Caco-2 (cell line): ENCODE data around the gene TLE6. TPM values are rescaled to one million over a fixed set of nuclear protein-coding genes. Genes with fewer than 3 reads are reported as not detected.

ENCODE experiments used
- BruUV-seq: library from RNA; stranded (reverse); fragments of 400-500 nt; replicated peaks from 2 replicates; lab custom pipeline; 2021; lab: Mats Ljungman, UMichigan
- CTCF ChIA-PET: fragments of 300-600 bp; sonication (Branson Sonifier 250); formaldehyde crosslinking; loops from one replicate; lab custom pipeline; 2022; ENCODE audit warnings: antibody characterized with exemption; lab: Charles Lee
- POLR2A ChIA-PET: fragments of 300-600 bp; sonication (Branson Sonifier 250); formaldehyde crosslinking; loops from one replicate; lab custom pipeline; 2022; ENCODE audit warnings: antibody characterized with exemption; lab: Charles Lee
- DNase-seq, 2 experiments: peaks; one replicate each; pipeline versions ENCODE4 v3.0.0 to v3.0.0-alpha.2; 2020 to 2022
- H3K27me3 ChIP-seq: replicated peaks from 2 replicates; pipeline ENCODE4 v1.6.0; 2011; ENCODE audit warnings: low read length; ENCODE audit not compliant: control insufficient read depth, insufficient read depth
- H3K36me3 ChIP-seq: 2 replicates; pipeline ENCODE4 v1.5.1; 2011; ENCODE audit warnings: low read length; ENCODE audit not compliant: control insufficient read depth, insufficient read depth
- H3K4me1 ChIP-seq: fragments of 250-450 bp; sonication (Bioruptor Pico); 2 replicates; pipeline ENCODE4 v1.5.1; 2020; ENCODE audit warnings: mild to moderate bottlenecking
- H3K4me3 ChIP-seq: 2 replicates; pipeline ENCODE4 v1.5.1; 2011; ENCODE audit warnings: low read depth, mild to moderate bottlenecking, control low read depth, low read length
- H3K9me3 ChIP-seq: fragments of 250-450 bp; sonication (Bioruptor Pico); 2 replicates; pipeline ENCODE4 v1.5.1; 2020; ENCODE audit warnings: mild to moderate bottlenecking, moderate library complexity
- H3K27ac Mint-ChIP-seq: one replicate; pipeline ENCODE4 v1.8.0; 2022; ENCODE audit warnings: mixed read lengths; ENCODE audit not compliant: unreplicated experiment
- H3K27me3 Mint-ChIP-seq: one replicate; pipeline ENCODE4 v1.8.0; 2022; ENCODE audit warnings: mixed read lengths; ENCODE audit not compliant: insufficient read depth, unreplicated experiment
- H3K36me3 Mint-ChIP-seq: one replicate; pipeline ENCODE4 v1.8.0; 2022; ENCODE audit warnings: mild to moderate bottlenecking, mixed read lengths; ENCODE audit not compliant: insufficient read depth, unreplicated experiment
- H3K4me1 Mint-ChIP-seq: one replicate; pipeline ENCODE4 v1.8.0; 2022; ENCODE audit warnings: low read depth, mixed read lengths; ENCODE audit not compliant: unreplicated experiment
- H3K4me3 Mint-ChIP-seq: one replicate; pipeline ENCODE4 v1.8.0; 2022; ENCODE audit warnings: mild to moderate bottlenecking, moderate library complexity, mixed read lengths; ENCODE audit not compliant: unreplicated experiment
- H3K9me3 Mint-ChIP-seq: one replicate; pipeline ENCODE4 v1.8.0; 2022; ENCODE audit warnings: mixed read lengths; ENCODE audit not compliant: unreplicated experiment
- intact Hi-C: fragments of 100-400 bp; cut with micrococcal nuclease; formaldehyde crosslinking; loops from one replicate; pipeline ENCODE4 v1.10.0; 2022; ENCODE audit not compliant: unreplicated experiment
- total RNA-seq: library from RNA; stranded (reverse); gene quantifications from 2 replicates; pipeline ENCODE4 v1.2.3, GENCODE V29; 2022
- TF ChIP-seq, protein P1 (sequence below), 2 experiments: fragments of 200-600 bp in 1 of 2; IDR thresholded peaks; 1 replicate in 1 of 2; 2 replicates in 1 of 2; pipeline versions ENCODE4 v1.5.1 to v1.8.0; 2011 to 2022; ENCODE audit warnings: antibody characterized with exemption in 1 of 2, control low read depth in 1 of 2, inconsistent platforms in 1 of 2, low read depth in 1 of 2, low read length in 1 of 2, mild to moderate bottlenecking in 1 of 2, moderate library complexity in 1 of 2; ENCODE audit not compliant: insufficient read depth in 1 of 2, severe bottlenecking in 1 of 2, unreplicated experiment in 1 of 2

TLE6 gene
- total RNA-seq, 1 experiment from 2014 or later = 1.4 TPM

DNA sequence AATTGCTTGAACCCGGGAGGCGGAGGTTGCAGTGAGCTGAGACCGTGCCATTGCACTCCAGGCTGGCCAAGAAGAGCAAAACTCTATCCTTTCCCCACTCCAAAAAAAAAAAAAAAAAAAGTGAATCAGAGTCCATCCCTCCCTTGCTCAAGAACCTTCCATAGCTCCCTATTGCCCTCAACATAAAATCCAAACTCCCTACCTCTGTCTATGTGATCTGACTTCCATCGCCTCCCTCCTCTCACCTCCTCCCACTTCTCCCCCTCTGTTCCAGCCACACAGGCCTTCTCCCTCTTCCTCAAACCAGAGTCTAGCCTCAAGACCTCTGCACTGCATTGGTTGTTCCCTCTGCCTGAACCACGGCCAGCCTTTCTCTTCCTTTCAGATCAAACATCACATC is 61.8 kb downstream of the TLE6 start:
- no TSS peak for BruUV-seq
- Mint-ChIP-seq H3K27me3 (no peaks in the 10 kb centered on the region), H3K4me3 (no peak overlapping the region), H3K27ac (no peak overlapping the region), H3K9me3 (no peaks in the 10 kb centered on the region), H3K36me3 (peaks cover 26% of the 10 kb centered on the region), H3K4me1 (peaks cover 9% of the 10 kb centered on the region)
- Histone ChIP-seq H3K9me3 (no peaks in the 10 kb centered on the region), H3K36me3 (no peaks in the 10 kb centered on the region), H3K4me3 (no peak overlapping the region), H3K4me1 (peaks cover 10% of the 10 kb centered on the region), H3K27me3 (no peaks in the 10 kb centered on the region)
- POLR2A ChIA-PET = no interaction called here
- DNase-seq = no peak
- intact Hi-C loops = loop anchor here (5.0 kb wide), 1 partner anchor 87 kb away; no protein-coding TSS in a partner anchor
- CTCF ChIA-PET = no interaction called here
- TF ChIP-seq, protein P1, sequence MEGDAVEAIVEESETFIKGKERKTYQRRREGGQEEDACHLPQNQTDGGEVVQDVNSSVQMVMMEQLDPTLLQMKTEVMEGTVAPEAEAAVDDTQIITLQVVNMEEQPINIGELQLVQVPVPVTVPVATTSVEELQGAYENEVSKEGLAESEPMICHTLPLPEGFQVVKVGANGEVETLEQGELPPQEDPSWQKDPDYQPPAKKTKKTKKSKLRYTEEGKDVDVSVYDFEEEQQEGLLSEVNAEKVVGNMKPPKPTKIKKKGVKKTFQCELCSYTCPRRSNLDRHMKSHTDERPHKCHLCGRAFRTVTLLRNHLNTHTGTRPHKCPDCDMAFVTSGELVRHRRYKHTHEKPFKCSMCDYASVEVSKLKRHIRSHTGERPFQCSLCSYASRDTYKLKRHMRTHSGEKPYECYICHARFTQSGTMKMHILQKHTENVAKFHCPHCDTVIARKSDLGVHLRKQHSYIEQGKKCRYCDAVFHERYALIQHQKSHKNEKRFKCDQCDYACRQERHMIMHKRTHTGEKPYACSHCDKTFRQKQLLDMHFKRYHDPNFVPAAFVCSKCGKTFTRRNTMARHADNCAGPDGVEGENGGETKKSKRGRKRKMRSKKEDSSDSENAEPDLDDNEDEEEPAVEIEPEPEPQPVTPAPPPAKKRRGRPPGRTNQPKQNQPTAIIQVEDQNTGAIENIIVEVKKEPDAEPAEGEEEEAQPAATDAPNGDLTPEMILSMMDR (IDR thresholded peaks at IDR 0.05; ENCODE audit: insufficient read depth in 1 of 2, low read depth in 1 of 2, low read length in 1 of 2, severe bottlenecking in 1 of 2, unreplicated experiment in 1 of 2) = no peak

DNA sequence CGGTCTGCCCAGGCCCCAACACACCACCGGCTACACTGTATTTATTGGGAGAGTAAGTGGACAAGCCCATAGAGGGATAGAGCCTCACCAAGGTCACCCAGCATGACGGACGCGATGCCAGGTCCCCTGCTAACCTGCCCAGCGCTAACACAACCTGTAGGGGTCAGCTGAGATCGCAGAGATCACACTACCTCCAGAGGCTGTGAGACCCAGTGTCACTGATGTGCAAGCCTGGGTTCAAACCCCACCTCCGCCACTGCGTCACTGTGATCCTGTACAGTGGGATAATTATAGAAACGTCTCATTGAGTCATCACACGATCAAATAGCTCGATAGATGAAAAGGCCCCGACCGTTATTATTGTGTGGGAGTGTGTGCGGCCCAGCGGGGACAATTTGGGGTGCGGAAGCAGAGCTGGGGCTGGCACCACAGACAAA is 62.3 kb downstream of the TLE6 start:
- BruUV-seq = no TSS peak
- intact Hi-C loops = loop anchor here (5.0 kb wide), 1 partner anchor 87 kb away; no protein-coding TSS in a partner anchor
- no peaks in the 10 kb centered on the region for H3K9me3 Mint-ChIP-seq
- peaks cover 25% of the 10 kb centered on the region for H3K36me3 Mint-ChIP-seq
- DNase-seq = no peak
- Histone ChIP-seq H3K9me3 (no peaks in the 10 kb centered on the region), H3K4me1 (peaks cover 5% of the 10 kb centered on the region; the same call in 1 of the 2 replicates), H3K27me3 (no peaks in the 10 kb centered on the region), H3K36me3 (no peaks in the 10 kb centered on the region), H3K4me3 (no peak overlapping the region)
- H3K27ac Mint-ChIP-seq = no peak overlapping the region
- CTCF ChIA-PET = interaction anchor here (0.6 kb wide), 1 partner anchor 61 kb away, joined by 3 read pairs; no protein-coding TSS in a partner anchor
- H3K27me3 Mint-ChIP-seq = no peaks in the 10 kb centered on the region
- TF ChIP-seq, protein P1 (IDR thresholded peaks at IDR 0.05; ENCODE audit: insufficient read depth in 1 of 2, low read depth in 1 of 2, low read length in 1 of 2, severe bottlenecking in 1 of 2, unreplicated experiment in 1 of 2) = no peak
- peaks cover 3% of the 10 kb centered on the region for H3K4me1 Mint-ChIP-seq
- POLR2A ChIA-PET = no interaction called here
- no peak overlapping the region for H3K4me3 Mint-ChIP-seq

DNA sequence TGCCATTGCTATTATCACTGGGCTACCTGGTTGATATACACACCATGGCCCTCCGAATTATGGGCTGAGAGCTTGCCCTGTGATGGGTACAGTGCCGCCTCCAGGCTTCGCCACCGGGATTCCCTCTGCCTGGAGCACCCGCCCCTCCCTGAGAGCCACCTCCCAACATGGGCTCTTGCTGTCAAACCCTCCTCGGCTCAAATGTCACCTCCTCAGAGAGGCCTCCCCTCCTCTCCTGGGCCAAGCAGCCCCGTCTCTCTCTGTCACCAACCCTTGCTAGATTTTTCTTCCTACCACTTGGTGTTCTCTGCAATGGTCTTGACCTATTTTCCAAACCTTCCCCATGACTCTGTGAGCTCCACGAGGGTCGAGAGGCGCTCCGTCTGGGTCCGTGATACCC is 64.0 kb downstream of the TLE6 start:
- Histone ChIP-seq H3K27me3 (no peaks in the 10 kb centered on the region), H3K4me3 (no peak overlapping the region), H3K4me1 (no peaks in the 10 kb centered on the region), H3K36me3 (no peaks in the 10 kb centered on the region), H3K9me3 (no peaks in the 10 kb centered on the region)
- intact Hi-C loops = no loop called here
- CTCF ChIA-PET = no interaction called here
- POLR2A ChIA-PET = no interaction called here
- Mint-ChIP-seq H3K27me3 (no peaks in the 10 kb centered on the region), H3K4me1 (no peaks in the 10 kb centered on the region), H3K4me3 (no peak overlapping the region), H3K27ac (no peak overlapping the region), H3K9me3 (no peaks in the 10 kb centered on the region), H3K36me3 (peaks cover 8% of the 10 kb centered on the region)
- no TSS peak for BruUV-seq
- no peak for DNase-seq
- TF ChIP-seq, protein P1 (IDR thresholded peaks at IDR 0.05; ENCODE audit: insufficient read depth in 1 of 2, low read depth in 1 of 2, low read length in 1 of 2, severe bottlenecking in 1 of 2, unreplicated experiment in 1 of 2) = no peak
